ENCODE data around the gene EEIG1. TPM values are rescaled to one million over a fixed set of nuclear protein-coding genes. Genes with fewer than 3 reads are reported as not detected.

The EEIG1 gene
- total RNA-seq, 1 experiment from 2014 or later: 52.3 TPM

GRCh38 chr9:127974769-127975261 is 6.0 kb downstream of the EEIG1 start:
- no peaks in the 10 kb centered on the region; a peak in 1 of 5 replicates for H3K9me3 Mint-ChIP-seq
- H3K79me2 ChIP-seq (ENCODE audit: insufficient read depth, low read length): peaks cover 55% of the 10 kb centered on the region; the same call in 1 of the 2 replicates

More at GRCh38 chr9:127974769-127975261, 6.0 kb downstream of the EEIG1 start:
- H4K5ac ChIP-seq (ENCODE audit: insufficient read length, low read depth, low read length): no peak overlapping the region
- H4K8ac ChIP-seq (replicated peaks; ENCODE audit: insufficient read length, low read depth, low read length): no peak overlapping the region
- H3K79me1 ChIP-seq (ENCODE audit: insufficient read depth, low read depth, low read length, poor library complexity, severe bottlenecking): peaks cover 9% of the 10 kb centered on the region
- H3K18ac ChIP-seq (ENCODE audit: insufficient read length, low read depth, low read length): no peak overlapping the region
- H3K27me3 Mint-ChIP-seq (ENCODE audit: low read depth): no peaks in the 10 kb centered on the region; the same call in 1 of the 2 replicates
- H2BK12ac ChIP-seq (ENCODE audit: insufficient read length, low read depth, low read length): no peak overlapping the region
- H3K4me3 Mint-ChIP-seq: no peak overlapping the region; a peak in 1 of 5 replicates
- TF ChIP-seq, protein P1, sequence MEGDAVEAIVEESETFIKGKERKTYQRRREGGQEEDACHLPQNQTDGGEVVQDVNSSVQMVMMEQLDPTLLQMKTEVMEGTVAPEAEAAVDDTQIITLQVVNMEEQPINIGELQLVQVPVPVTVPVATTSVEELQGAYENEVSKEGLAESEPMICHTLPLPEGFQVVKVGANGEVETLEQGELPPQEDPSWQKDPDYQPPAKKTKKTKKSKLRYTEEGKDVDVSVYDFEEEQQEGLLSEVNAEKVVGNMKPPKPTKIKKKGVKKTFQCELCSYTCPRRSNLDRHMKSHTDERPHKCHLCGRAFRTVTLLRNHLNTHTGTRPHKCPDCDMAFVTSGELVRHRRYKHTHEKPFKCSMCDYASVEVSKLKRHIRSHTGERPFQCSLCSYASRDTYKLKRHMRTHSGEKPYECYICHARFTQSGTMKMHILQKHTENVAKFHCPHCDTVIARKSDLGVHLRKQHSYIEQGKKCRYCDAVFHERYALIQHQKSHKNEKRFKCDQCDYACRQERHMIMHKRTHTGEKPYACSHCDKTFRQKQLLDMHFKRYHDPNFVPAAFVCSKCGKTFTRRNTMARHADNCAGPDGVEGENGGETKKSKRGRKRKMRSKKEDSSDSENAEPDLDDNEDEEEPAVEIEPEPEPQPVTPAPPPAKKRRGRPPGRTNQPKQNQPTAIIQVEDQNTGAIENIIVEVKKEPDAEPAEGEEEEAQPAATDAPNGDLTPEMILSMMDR (conservative IDR thresholded peaks at IDR 0.05): no peak
- H2BK20ac ChIP-seq (ENCODE audit: low read depth, low read length, poor library complexity, severe bottlenecking): no peak overlapping the region
- H3T11ph ChIP-seq (ENCODE audit: low read length): no peak overlapping the region
- peak; percentile 32 for DNase-seq
- H3K23me2 ChIP-seq (ENCODE audit: insufficient read length, low read depth, low read length, poor library complexity, severe bottlenecking): peaks cover 10% of the 10 kb centered on the region
- no peak overlapping the region for H3K27ac ChIP-seq (ENCODE audit: insufficient read length, low read depth, low read length)
- H3K27me3 ChIP-seq (ENCODE audit: insufficient read depth, low read length): no peaks in the 10 kb centered on the region
- no peak overlapping the region for H3K4ac ChIP-seq (ENCODE audit: low read depth, low read length)
- H3K9ac ChIP-seq (ENCODE audit: extremely low read depth, insufficient read length, low read length): no peak overlapping the region
- H3K56ac ChIP-seq (ENCODE audit: insufficient read length, low read depth, low read length): no peak overlapping the region
- H4K91ac ChIP-seq (ENCODE audit: insufficient read length, low read depth, low read length): no peak overlapping the region
- peaks cover 9% of the 10 kb centered on the region; the same call in 1 of the 2 replicates for H3K4me1 ChIP-seq (ENCODE audit: insufficient read depth, low read length)
- no CpG with 5 or more reads among the region's 10 CpGs for WGBS (ENCODE audit: extremely low coverage, insufficient read length, low lambda C conversion rate)
- peaks cover 0 to 13% (median 0%) of the 10 kb centered on the region in 3 experiments; a peak in 2 of 7 replicates for H3K36me3 Mint-ChIP-seq (ENCODE audit: insufficient read depth in 1 of 3, low read depth in 3 of 3)
- no peak overlapping the region for H3K4me2 ChIP-seq (ENCODE audit: insufficient read depth, insufficient read length, low read length)
- peaks cover 66 to 77% of the 10 kb centered on the region in 2 experiments for H3K4me1 Mint-ChIP-seq
- no peak overlapping the region for H2AFZ ChIP-seq (ENCODE audit: low read length)
- peak overlapping the region; percentile 17 to 84 (median 84); a peak in 4 of 7 replicates for H3K27ac Mint-ChIP-seq
- H2AK5ac ChIP-seq (ENCODE audit: insufficient read length, low read length): no peak overlapping the region
- no peak overlapping the region for H2BK5ac ChIP-seq (ENCODE audit: insufficient read length, low read length)
- peaks cover 4% of the 10 kb centered on the region for H4K20me1 ChIP-seq (ENCODE audit: control insufficient read depth, insufficient read depth, insufficient read length)
- no peak overlapping the region for H3K23ac ChIP-seq (ENCODE audit: insufficient read length, low read depth, low read length)
- no peak overlapping the region for H2BK120ac ChIP-seq (ENCODE audit: low read depth, low read length, poor library complexity, severe bottlenecking)
- H3K9me3 ChIP-seq (ENCODE audit: control insufficient read depth, low read depth, low read length): no peaks in the 10 kb centered on the region
- H2BK15ac ChIP-seq (ENCODE audit: low read depth, low read length): no peak overlapping the region
- H3K14ac ChIP-seq (ENCODE audit: insufficient read depth, low read length): no peak overlapping the region

Data from H9 (cell line).